Measurements from ENCODE around the gene OR3A2. TPM values are rescaled to one million over a fixed set of nuclear protein-coding genes. Genes with fewer than 3 reads are reported as not detected.
"Not testable (repeated sequence)": the region's sequence is repeated elsewhere in the genome, so short reads cannot be mapped to it uniquely, and the experiment has no call there.

OR3A2 gene
- total RNA-seq: under 1 TPM in 1 of 4 donors, not detected in 3; 0.65 TPM

DNA sequence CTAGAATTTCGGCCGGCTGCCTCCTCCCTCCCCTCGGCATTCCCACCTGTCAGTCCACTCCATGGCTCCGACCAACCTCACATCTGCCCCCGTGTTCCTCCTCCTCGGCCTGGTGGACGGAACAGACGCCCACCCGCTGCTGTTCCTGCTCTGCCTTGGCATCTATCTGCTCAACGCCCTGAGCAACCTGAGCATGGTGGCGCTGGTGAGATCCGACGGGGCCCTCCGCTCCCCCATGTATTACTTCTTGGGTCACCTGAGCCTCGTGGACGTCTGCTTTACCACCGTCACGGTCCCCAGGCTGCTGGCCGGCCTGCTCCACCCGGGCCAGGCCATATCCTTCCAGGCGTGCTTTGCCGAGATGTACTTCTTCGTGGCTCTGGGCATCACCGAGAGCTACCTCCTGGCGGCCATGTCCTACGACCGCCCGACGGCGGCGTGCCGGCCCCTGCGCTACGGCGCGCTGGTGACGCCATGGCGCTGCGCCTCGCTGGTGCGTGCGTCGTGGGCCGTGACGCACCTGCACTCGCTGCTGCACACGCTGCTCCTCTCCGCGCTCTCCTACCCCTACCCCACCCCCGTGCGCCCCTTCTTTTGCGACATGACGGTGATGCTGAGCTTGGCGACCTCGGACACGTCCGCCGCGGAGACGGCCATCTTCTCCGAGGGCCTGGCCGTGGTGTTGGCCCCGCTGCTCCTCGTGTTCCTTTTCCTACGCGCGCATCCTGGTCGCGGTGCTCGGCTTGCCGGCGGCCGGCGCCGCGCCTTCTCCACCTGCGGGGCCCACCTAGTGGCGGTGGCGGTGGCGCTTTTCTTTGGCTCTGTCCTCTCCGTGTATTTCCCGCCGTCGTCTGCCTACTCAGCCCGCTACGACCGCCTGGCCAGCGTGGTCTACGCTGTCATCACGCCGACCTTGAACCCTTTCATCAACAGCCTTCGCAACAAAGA, at the start of gene OR3A2:
TSS of gene OR3A2 (minus strand) at position 440 of the 948 bp plus-strand sequence.
- no peak for TF ChIP-seq EP300 (IDR thresholded peaks at IDR 0.05)
- no peak for TF ChIP-seq POLR2A (IDR thresholded peaks at IDR 0.05; ENCODE audit: low read depth)
- no peak for TF ChIP-seq POLR2AphosphoS5 (IDR thresholded peaks at IDR 0.05)
- TF ChIP-seq, protein P1, sequence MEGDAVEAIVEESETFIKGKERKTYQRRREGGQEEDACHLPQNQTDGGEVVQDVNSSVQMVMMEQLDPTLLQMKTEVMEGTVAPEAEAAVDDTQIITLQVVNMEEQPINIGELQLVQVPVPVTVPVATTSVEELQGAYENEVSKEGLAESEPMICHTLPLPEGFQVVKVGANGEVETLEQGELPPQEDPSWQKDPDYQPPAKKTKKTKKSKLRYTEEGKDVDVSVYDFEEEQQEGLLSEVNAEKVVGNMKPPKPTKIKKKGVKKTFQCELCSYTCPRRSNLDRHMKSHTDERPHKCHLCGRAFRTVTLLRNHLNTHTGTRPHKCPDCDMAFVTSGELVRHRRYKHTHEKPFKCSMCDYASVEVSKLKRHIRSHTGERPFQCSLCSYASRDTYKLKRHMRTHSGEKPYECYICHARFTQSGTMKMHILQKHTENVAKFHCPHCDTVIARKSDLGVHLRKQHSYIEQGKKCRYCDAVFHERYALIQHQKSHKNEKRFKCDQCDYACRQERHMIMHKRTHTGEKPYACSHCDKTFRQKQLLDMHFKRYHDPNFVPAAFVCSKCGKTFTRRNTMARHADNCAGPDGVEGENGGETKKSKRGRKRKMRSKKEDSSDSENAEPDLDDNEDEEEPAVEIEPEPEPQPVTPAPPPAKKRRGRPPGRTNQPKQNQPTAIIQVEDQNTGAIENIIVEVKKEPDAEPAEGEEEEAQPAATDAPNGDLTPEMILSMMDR (IDR thresholded peaks at IDR 0.05): no peak
- H3K27me3 ChIP-seq: peaks cover 0 to 35% (median 12%) of the 10 kb centered on the region in 4 donors
- intact Hi-C loops (cut with DNase I): no loop called here
- no peaks in the 10 kb centered on the region for H3K4me1 ChIP-seq
- no peak within 1 kb of the TSS for H3K27ac ChIP-seq (replicated peaks in 1 of 4)
- no peaks in the 10 kb centered on the region for H3K36me3 ChIP-seq
- no peak for DNase-seq (ENCODE audit: extremely low spot score)
- no peaks in the 10 kb centered on the region for H3K9me3 ChIP-seq
- H3K4me3 ChIP-seq: peak within 1 kb of the TSS in 2 of 4 donors; percentile 16 to 18
- WGBS: 45% methylated on average over 55 of the region's 92 CpGs

DNA sequence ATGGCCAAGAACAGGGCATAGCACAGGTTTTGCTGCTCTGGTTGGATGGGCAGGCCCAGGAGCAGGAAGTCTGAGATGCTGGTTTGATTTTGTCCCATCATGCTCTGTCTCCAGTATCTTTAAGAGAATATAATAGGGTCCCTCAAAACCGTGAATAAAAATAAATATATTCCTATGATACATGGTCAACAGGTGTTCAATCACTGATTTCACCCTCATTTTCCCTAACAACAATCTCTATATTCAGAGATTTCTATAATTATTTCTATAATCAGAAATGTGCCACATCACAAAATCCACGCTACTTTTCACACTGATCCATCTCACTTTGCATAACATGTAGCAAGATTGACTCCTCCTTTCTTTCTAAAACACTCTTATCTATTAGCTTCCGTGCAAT, 47.6 kb upstream of the OR3A2 start, which contains the start of gene OR1E2:
TSS of gene OR1E2 (minus strand) at position 101 of the 400 bp plus-strand sequence. CDS start at position 101, 0 bp downstream.
- 82% methylated on average over 3 of the region's 3 CpGs for WGBS
- no peak for DNase-seq (ENCODE audit: extremely low spot score)
- Histone ChIP-seq H3K27me3 (no peaks in the 10 kb centered on the region), H3K4me1 (no peaks in the 10 kb centered on the region), H3K27ac (replicated peaks in 1 of 4) (no peak within 1 kb of the TSS), H3K36me3 (no peaks in the 10 kb centered on the region), H3K9me3 (peaks cover 0 to 12% (median 4%) of the 10 kb centered on the region in 4 donors), H3K4me3 (no peak within 1 kb of the TSS)
- TF ChIP-seq, protein P1 (IDR thresholded peaks at IDR 0.05): no peak
- TF ChIP-seq POLR2A (IDR thresholded peaks at IDR 0.05; ENCODE audit: low read depth) (no peak), EP300 (IDR thresholded peaks at IDR 0.05) (no peak), POLR2AphosphoS5 (IDR thresholded peaks at IDR 0.05) (no peak)
- intact Hi-C loops (cut with DNase I): no loop called here

DNA sequence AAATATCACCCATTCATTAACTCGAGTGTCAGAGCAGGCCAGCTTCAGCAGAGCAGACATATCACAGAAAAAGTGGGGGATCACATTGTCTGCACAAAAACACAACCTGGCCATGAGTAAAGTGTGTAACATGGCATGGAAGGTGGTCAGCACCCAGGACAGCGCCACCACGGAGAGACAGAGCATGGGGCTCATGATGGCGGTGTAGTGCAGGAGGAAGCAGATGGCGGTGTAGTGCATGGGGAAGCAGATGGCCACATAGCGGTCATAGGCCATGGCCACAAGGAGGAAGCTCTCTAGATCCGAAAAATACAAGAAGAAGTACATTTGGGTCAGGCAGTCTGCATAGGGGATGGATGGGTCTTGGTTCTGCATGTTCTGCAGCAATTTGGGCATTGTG, 47.1 kb upstream of the OR3A2 start:
- H3K4me1 ChIP-seq; DNase-seq (ENCODE audit: extremely low spot score); H3K27ac ChIP-seq (replicated peaks in 1 of 4); H3K27me3 ChIP-seq; H3K36me3 ChIP-seq; H3K4me3 ChIP-seq; intact Hi-C loops (cut with DNase I): not testable (repeated sequence)
- WGBS: 31% methylated on average over 7 of the region's 7 CpGs
- peaks cover 0 to 12% (median 4%) of the 10 kb centered on the region in 4 donors for H3K9me3 ChIP-seq

DNA sequence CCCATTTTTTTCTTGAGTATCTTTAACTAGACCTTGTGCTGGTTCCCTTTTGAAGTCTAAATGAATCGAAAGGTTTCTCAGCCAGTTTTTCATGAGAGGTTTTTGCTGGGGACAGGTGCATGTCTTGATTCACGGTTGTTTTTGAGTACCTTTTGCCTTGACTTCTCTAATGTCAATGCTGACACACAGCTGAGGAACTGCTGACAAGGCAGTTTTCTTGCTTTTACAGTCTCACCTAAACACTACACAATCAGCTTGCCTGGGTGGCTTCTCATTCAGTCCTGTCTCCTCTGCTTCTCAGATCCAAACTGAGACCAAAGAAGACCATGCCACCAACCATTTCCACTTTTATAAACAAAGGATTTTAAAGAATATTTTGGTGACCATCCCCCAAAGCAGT, 32.1 kb upstream of the OR3A2 start:
- DNase-seq (ENCODE audit: extremely low spot score): no peak
- Histone ChIP-seq H3K36me3 (no peaks in the 10 kb centered on the region), H3K4me3 (no peak overlapping the region), H3K4me1 (no peaks in the 10 kb centered on the region), H3K9me3 (no peaks in the 10 kb centered on the region), H3K27me3 (no peaks in the 10 kb centered on the region), H3K27ac (replicated peaks in 1 of 4) (no peak overlapping the region)
- intact Hi-C loops (cut with DNase I): no loop called here
- TF ChIP-seq, protein P1 (IDR thresholded peaks at IDR 0.05): no peak
- TF ChIP-seq POLR2A (IDR thresholded peaks at IDR 0.05; ENCODE audit: low read depth) (no peak), EP300 (IDR thresholded peaks at IDR 0.05) (no peak), POLR2AphosphoS5 (IDR thresholded peaks at IDR 0.05) (no peak)
- 75% methylated on average over 2 of the region's 2 CpGs for WGBS

DNA sequence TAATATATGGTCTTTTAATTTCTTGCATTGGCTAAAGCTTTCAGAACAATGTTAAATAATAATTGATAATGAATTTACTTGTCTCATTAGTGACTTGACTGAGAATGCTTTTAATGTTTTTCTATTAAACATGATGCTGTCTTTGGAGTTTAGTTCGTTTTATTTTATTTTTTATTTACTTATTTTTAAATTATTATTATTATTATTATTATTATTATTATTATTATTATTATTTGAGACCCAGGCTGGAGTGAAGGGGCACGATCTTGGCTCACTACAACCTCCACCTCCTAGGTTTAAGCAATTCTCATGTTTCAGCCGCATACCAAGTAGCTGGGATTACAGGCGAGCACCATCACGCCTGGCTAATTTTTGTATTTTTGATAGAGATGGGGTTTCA, 29.5 kb upstream of the OR3A2 start:
- intact Hi-C loops (cut with DNase I): no loop called here
- Histone ChIP-seq H3K4me1 (no peaks in the 10 kb centered on the region), H3K27me3 (no peaks in the 10 kb centered on the region), H3K36me3 (no peaks in the 10 kb centered on the region), H3K27ac (replicated peaks in 1 of 4) (no peak overlapping the region), H3K4me3 (no peak overlapping the region), H3K9me3 (no peaks in the 10 kb centered on the region)
- TF ChIP-seq EP300 (IDR thresholded peaks at IDR 0.05) (no peak), POLR2AphosphoS5 (IDR thresholded peaks at IDR 0.05) (no peak), POLR2A (IDR thresholded peaks at IDR 0.05; ENCODE audit: low read depth) (no peak)
- TF ChIP-seq, protein P1 (IDR thresholded peaks at IDR 0.05): no peak
- no peak for DNase-seq (ENCODE audit: extremely low spot score)
- 86% methylated on average over 5 of the region's 5 CpGs for WGBS

DNA sequence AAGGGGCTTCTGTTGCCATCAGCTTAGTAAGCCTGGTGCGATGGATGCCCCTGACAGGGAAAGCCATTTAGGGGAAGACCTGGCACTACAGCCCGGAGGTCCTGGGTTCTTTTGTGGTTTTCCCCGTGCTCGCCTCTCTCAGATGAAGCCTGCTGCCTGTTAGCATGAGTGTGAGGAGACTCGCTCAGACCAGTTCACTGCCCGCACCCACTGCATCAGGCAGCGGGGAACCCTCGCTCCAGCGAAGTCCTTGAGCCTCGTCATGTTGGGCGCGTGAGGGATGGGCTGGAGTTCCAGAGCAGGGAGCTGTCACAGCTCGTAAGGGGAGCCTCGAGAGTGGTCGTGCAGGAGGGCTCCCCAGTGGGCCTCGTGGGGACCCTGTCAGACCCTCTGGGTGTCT, 26.1 kb upstream of the OR3A2 start:
- H3K27me3 ChIP-seq; intact Hi-C loops (cut with DNase I); DNase-seq (ENCODE audit: extremely low spot score); H3K27ac ChIP-seq (replicated peaks in 1 of 4); H3K4me3 ChIP-seq; H3K4me1 ChIP-seq; H3K36me3 ChIP-seq: not testable (repeated sequence)
- no CpG with 5 or more reads among the region's 16 CpGs for WGBS
- H3K9me3 ChIP-seq: peaks cover 0 to 17% (median 8%) of the 10 kb centered on the region in 4 donors

Data from esophagus muscularis mucosa (tissue), 4 donors.